ENCODE measurements around the gene SRSF12. TPM values are rescaled to one million over a fixed set of nuclear protein-coding genes. Genes with fewer than 3 reads are reported as not detected.

Gene SRSF12
- total RNA-seq, result under 1 TPM in 5 of 6 donors, not detected in 1; 0.10 to 0.89 (median 0.23) TPM

DNA sequence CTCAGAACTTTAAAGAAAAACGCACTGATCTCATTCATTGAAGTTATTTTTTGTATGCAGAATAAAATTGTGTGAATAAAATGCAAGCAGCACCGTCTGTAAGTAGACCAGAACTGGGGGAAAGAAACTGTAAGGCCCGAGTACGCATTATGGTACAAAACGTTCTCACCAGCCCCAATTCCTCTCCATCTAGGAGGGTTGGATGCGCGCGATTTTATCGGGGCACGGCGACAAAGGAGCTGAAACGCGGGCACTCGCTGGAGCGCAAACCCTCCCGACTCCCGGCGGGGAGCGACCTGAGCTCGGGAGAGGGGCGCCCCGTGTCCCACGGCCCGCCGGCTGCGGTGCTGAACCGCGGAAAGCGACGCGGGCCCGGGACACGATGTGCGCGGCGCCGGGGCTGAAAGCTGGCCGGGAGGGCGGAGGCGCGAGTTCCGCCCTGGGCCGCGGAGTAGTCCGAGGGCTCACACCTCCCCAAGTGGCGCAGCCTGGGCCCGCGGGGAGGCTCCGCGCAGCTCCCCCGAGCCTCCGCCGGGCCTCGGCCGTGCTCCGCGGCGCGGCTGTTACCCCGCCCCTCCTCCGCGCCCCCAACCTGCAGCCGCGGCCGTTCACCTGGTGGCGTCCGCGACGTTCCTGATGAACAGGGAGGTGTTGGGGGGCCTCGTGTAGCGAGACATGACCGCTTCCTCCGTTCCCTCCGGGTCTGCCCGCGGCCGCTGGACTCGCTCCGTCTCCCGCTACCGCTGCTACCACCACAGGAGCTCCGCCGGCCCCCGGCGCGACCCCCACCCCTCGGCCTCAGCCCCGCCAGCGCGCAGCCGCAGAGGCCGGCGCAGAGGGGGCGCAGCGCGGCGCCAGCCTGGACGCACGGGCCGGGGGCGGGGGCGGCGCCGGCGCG lies at the start of gene SRSF12:
TSS of gene SRSF12 (minus strand) at position 861 of the 898 bp plus-strand sequence. CDS start at position 677, 184 bp downstream.
- Histone ChIP-seq H3K27me3 (no peaks in the 10 kb centered on the region), H3K4me1 (peaks cover 6 to 15% (median 8%) of the 10 kb centered on the region in 4 donors), H3K4me3 (peak within 1 kb of the TSS; percentile 61 to 76 (median 70)), H3K9me3 (no peaks in the 10 kb centered on the region), H3K36me3 (no peaks in the 10 kb centered on the region), H3K27ac (peak within 1 kb of the TSS in 1 of 4 donors; percentile 49)
- no peak for TF ChIP-seq POLR2AphosphoS5 (IDR thresholded peaks at IDR 0.05)
- TF ChIP-seq, protein P1, sequence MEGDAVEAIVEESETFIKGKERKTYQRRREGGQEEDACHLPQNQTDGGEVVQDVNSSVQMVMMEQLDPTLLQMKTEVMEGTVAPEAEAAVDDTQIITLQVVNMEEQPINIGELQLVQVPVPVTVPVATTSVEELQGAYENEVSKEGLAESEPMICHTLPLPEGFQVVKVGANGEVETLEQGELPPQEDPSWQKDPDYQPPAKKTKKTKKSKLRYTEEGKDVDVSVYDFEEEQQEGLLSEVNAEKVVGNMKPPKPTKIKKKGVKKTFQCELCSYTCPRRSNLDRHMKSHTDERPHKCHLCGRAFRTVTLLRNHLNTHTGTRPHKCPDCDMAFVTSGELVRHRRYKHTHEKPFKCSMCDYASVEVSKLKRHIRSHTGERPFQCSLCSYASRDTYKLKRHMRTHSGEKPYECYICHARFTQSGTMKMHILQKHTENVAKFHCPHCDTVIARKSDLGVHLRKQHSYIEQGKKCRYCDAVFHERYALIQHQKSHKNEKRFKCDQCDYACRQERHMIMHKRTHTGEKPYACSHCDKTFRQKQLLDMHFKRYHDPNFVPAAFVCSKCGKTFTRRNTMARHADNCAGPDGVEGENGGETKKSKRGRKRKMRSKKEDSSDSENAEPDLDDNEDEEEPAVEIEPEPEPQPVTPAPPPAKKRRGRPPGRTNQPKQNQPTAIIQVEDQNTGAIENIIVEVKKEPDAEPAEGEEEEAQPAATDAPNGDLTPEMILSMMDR (IDR thresholded peaks at IDR 0.05), result no peak
- no peak for TF ChIP-seq POLR2A (IDR thresholded peaks at IDR 0.05)
- TF ChIP-seq EP300 (IDR thresholded peaks at IDR 0.05), result no peak
- WGBS, 2 donors, result 1% methylated on average over 26 to 38 of the region's 106 CpGs
- ATAC-seq (ENCODE audit: low FRiP score in 2 of 2), result peak; percentile 60 to 92
- DNase-seq, result peak; percentile 36 to 92

DNA sequence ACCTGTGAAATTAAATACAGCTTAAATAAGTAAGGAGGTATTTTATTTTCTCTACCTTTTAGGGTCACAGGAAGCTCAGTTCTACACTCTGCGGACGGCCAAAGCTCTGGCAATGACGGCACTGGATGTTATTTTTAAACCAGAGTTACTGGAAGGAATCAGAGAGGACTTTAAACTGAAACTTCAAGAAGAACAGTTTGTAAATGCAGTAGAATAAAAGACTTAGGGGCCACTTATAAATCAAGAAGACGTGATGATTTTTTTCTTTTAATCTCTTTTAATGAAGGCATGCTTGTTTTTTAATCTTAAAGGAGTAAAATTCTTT lies 44.1 kb upstream of the SRSF12 start:
- Histone ChIP-seq H3K9me3 (no peaks in the 10 kb centered on the region), H3K27me3 (no peaks in the 10 kb centered on the region), H3K27ac (peak overlapping the region in 1 of 4 donors; percentile 34), H3K36me3 (peaks cover 4 to 52% (median 15%) of the 10 kb centered on the region in 4 donors), H3K4me1 (no peaks in the 10 kb centered on the region), H3K4me3 (no peak overlapping the region)
- no peak for DNase-seq
- TF ChIP-seq POLR2A (IDR thresholded peaks at IDR 0.05) (no peak), EP300 (IDR thresholded peaks at IDR 0.05) (no peak), POLR2AphosphoS5 (IDR thresholded peaks at IDR 0.05) (no peak)
- TF ChIP-seq, protein P1 (IDR thresholded peaks at IDR 0.05), result no peak
- ATAC-seq (ENCODE audit: low FRiP score in 2 of 2), result peak in 1 of 2 donors; percentile 31
- WGBS, 2 donors, result 74 to 77% methylated on average over 4 of the region's 4 CpGs

DNA sequence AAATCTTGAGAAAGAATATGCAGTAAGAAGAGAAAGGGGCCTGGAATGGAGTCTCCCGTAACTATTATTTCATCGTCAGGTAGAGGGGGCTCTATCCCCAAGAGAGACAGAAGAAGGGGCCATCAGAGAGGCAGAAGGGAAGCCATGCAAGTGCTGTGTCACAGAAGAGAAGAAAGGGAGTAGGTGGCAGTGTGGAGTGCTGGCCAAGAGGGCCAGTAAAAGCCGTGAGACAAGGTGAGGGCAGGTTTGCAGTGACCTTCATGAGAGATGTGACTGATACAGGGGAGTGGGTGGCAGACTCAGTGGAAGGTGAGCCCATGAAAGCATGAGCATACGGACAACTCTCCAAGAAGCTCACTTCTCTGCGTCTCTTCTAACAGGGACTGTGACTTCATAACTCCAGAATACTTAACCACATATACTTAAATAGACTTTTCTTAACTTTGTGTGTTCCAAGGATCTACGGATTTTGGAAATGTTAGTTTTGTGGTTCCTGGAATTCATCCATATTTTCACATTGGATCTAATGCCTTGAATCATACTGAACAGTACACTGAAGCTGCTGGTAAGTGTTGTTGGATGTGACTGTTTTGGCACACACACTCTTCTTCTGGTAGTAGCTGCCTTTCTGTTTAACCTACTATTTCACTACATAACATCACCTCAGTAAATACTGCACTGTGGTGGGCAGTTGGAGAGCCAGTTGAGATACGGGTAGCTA lies 43.6 kb upstream of the SRSF12 start:
- no peaks in the 10 kb centered on the region for H3K9me3 ChIP-seq
- ATAC-seq (ENCODE audit: low FRiP score in 2 of 2), result peak in 1 of 2 donors; percentile 34
- H3K4me3 ChIP-seq, result no peak overlapping the region
- H3K27ac ChIP-seq, result peak overlapping the region in 1 of 4 donors; percentile 34
- 81 to 83% methylated on average over 7 of the region's 7 CpGs for WGBS, 2 donors
- H3K36me3 ChIP-seq, result peaks cover 4 to 52% (median 15%) of the 10 kb centered on the region in 4 donors
- H3K27me3 ChIP-seq, result no peaks in the 10 kb centered on the region
- TF ChIP-seq POLR2AphosphoS5 (IDR thresholded peaks at IDR 0.05), result no peak
- TF ChIP-seq, protein P1 (IDR thresholded peaks at IDR 0.05), result no peak
- TF ChIP-seq POLR2A (IDR thresholded peaks at IDR 0.05), result no peak
- no peak for TF ChIP-seq EP300 (IDR thresholded peaks at IDR 0.05)
- no peak for DNase-seq
- no peaks in the 10 kb centered on the region for H3K4me1 ChIP-seq

DNA sequence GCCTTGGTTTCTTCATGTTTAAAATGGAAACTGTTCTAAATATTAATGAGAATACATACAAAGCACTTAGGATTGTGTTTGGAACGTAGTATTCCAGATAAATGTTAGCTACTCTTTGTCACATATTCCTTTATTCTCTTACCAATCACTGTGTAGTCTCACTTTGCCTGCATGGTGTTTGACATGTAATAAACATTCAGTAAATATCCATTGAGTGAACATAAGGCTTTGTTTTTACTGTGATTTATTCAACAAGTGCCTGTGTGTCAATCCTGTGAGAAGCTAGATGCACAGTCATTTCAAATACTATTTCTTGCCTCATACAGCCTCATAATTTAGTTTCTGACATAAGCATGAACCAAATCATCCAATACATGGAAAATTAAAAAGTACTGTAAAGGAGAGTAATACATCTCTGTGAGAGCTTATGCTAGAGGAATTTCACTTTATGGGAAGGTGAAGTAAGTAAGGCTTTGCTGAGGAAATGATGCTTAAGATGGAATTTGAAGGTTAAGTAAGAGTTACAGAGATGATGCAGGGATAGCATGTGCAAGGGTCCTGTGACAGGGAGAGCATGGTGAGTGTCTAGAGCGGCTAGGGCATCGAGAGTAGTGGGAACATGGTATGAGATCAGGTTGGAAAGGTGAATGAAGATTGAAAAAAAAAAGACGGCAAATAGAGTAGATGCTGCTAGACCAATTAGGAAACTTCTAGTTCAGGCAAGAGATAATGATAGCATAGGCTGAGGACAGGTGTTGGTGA lies 42.6 kb upstream of the SRSF12 start:
- Histone ChIP-seq H3K4me1 (no peaks in the 10 kb centered on the region), H3K27ac (no peak overlapping the region), H3K9me3 (no peaks in the 10 kb centered on the region), H3K4me3 (no peak overlapping the region), H3K27me3 (no peaks in the 10 kb centered on the region), H3K36me3 (peaks cover 4 to 52% (median 15%) of the 10 kb centered on the region in 4 donors)
- 95 to 98% methylated on average over 4 of the region's 4 CpGs for WGBS, 2 donors
- no peak for TF ChIP-seq POLR2A (IDR thresholded peaks at IDR 0.05)
- no peak for TF ChIP-seq EP300 (IDR thresholded peaks at IDR 0.05)
- TF ChIP-seq POLR2AphosphoS5 (IDR thresholded peaks at IDR 0.05), result no peak
- TF ChIP-seq, protein P1 (IDR thresholded peaks at IDR 0.05), result no peak
- ATAC-seq (ENCODE audit: low FRiP score in 2 of 2), result no peak
- no peak for DNase-seq

Data from upper lobe of left lung (tissue), 6 donors.